GM12873 (cell line): ENCODE results near the gene LOXHD1.

Experiments used
- CTCF ChIP-seq: IDR thresholded peaks from 2 replicates; pipeline ENCODE4 v1.5.1; 2012; ENCODE audit warnings: low read depth, mild to moderate bottlenecking, moderate library complexity, low read length, control low read depth; ENCODE audit not compliant: insufficient read depth; ENCODE audit errors: missing control alignments

The LOXHD1 gene

GRCh38 chr18:46656326-46657114 lies 500 bp downstream of the LOXHD1 start:
- no peak for TF ChIP-seq CTCF

GRCh38 chr18:46652372-46652771 lies 4.6 kb downstream of the LOXHD1 start:
- no peak for TF ChIP-seq CTCF

- no peak for TF ChIP-seq CTCF
Measured at GRCh38 chr18:46650681-46651080, 6.3 kb downstream of the LOXHD1 start.

- TF ChIP-seq CTCF: no peak
Measured at GRCh38 chr18:46649071-46649862, 7.8 kb downstream of the LOXHD1 start.

GRCh38 chr18:46646468-46646867 lies 10.6 kb downstream of the LOXHD1 start:
- TF ChIP-seq CTCF: no peak

GRCh38 chr18:46642561-46642960 lies 14.5 kb downstream of the LOXHD1 start:
- TF ChIP-seq CTCF: no peak

GRCh38 chr18:46641917-46642316 lies 15.1 kb downstream of the LOXHD1 start:
- TF ChIP-seq CTCF: no peak
